Hypothalamus (tissue), 51 donors: Measurements from ENCODE around the gene URGCP.

Experiments
- DNase-seq, 51 donors: peaks; one replicate each; lab custom pipeline; 2025; lab: John Stamatoyannopoulos, UW

URGCP gene

GRCh38 chr7:43876976-43877745 lies 29.2 kb downstream of the URGCP start:
- DNase-seq, result no peak

GRCh38 chr7:43876241-43876640 lies 30.2 kb downstream of the URGCP start:
- no peak for DNase-seq

- no peak for DNase-seq
Observed at GRCh38 chr7:43873300-43873699, 33.1 kb downstream of the URGCP start.

- peak in 9 of 51 donors; percentile 8 to 40 (median 14) for DNase-seq
Observed at GRCh38 chr7:43872406-43873110, 33.8 kb downstream of the URGCP start.

GRCh38 chr7:43871064-43871463 lies 35.3 kb downstream of the URGCP start:
- DNase-seq, result no peak

- DNase-seq, result no peak
Observed at GRCh38 chr7:43870316-43870715, 36.1 kb downstream of the URGCP start.

GRCh38 chr7:43869867-43870240 lies 36.5 kb downstream of the URGCP start:
- DNase-seq, result peak in 2 of 51 donors; percentile 7 to 14

GRCh38 chr7:43869006-43869866 lies 37.2 kb downstream of the URGCP start, which contains the start of gene MRPS24:
Gene MRPS24, minus strand, starts transcription at chr7:43869517. Its CDS starts 22 bp downstream, at chr7:43869495.
- peak; percentile 33 to 97 (median 88) for DNase-seq

GRCh38 chr7:43868681-43869005 lies 37.8 kb downstream of the URGCP start:
- DNase-seq, result peak in 1 of 51 donors; percentile 61

- no peak for DNase-seq
Observed at GRCh38 chr7:43868181-43868580, 38.2 kb downstream of the URGCP start.

GRCh38 chr7:43865277-43865676 lies 41.1 kb downstream of the URGCP start:
- DNase-seq, result no peak

GRCh38 chr7:43864126-43864525 lies 42.3 kb downstream of the URGCP start:
- DNase-seq, result no peak

GRCh38 chr7:43856996-43857395 lies 49.4 kb downstream of the URGCP start:
- DNase-seq, result no peak

- no peak for DNase-seq
Observed at GRCh38 chr7:43856316-43856715, 50.1 kb downstream of the URGCP start.

- no peak for DNase-seq
Observed at GRCh38 chr7:43855176-43855575, 51.2 kb downstream of the URGCP start.

- no peak for DNase-seq
Observed at GRCh38 chr7:43851805-43852204, 54.6 kb downstream of the URGCP start.

- DNase-seq, result no peak
Observed at GRCh38 chr7:43850348-43851116, 55.9 kb downstream of the URGCP start.

GRCh38 chr7:43849047-43849446 lies 57.3 kb downstream of the URGCP start:
- DNase-seq, result no peak

- DNase-seq, result no peak
Observed at GRCh38 chr7:43847496-43847895, 58.9 kb downstream of the URGCP start.

GRCh38 chr7:43844662-43845061 lies 61.7 kb downstream of the URGCP start:
- DNase-seq, result no peak
